ENCODE measurements around the gene ABCG2. TPM values are rescaled to one million over a fixed set of nuclear protein-coding genes. Genes with fewer than 3 reads are reported as not detected.
"Not testable (repeated sequence)": the region's sequence is repeated elsewhere in the genome, so short reads cannot be mapped to it uniquely, and the experiment has no call there.

The ABCG2 gene
- total RNA-seq, 1 experiment from 2014 or later = 2.2 TPM

DNA sequence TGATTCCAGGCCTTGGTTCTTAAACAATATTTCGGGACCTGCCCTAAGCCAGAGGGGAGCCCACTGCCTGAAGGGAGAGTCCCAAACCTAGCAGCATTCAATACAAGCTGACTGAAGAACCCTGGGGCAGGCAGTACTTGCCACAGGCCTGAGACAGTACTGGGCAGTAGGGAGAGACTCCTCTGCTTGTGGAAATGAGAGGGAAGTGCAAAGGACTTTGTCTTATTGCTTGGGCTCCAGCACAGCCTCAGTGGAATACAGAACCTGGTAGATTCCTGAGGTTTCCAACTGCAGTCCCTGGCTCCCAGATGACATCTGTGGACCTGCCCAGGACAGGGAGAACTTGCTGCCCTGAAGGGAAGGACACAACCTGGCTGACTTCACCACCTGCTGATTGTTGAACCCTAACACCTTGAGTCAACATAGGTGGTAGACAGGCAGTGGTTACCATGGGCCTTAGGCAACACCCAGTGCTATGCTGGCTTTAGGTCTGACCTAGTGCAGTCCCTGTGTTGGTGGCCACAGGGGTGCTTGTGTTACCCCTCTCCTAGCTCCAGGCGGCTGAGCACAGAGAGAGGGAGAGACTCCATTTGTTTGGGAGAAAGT, 20.3 kb upstream of the ABCG2 start:
- no peak for DNase-seq
- Histone ChIP-seq H3K36me3 (no peaks in the 10 kb centered on the region), H3K9me3 (no peaks in the 10 kb centered on the region)

DNA sequence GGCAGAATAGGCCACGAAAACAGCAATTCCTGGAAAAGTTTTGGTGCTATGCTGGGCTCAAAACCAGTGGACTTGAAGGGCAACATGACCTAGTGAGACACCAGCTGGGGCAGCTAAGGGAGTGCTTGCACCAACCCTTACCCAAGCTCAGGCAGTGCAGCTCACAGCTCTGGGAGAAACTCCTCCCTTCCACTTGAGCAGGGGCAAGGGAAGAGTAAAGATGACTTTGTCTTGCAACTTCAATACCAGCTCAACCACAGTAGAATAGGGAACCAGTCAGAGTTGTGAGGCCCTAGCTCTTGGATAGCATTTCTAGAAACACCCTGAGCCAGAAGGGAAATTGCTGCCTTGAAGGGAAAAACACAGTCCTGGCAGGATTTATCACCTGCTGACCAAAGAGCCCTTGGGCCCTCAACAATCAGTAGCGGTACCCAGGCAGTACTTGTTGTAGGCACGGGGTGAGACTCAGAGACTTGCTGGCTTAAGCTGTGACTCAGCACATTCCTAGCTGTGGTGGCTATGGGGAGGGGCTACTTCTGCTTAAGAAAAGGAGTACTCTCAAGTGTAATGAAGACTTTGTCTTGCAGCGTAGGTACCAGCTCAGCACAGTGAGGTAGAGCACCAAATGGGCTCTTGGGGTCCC, 19.7 kb upstream of the ABCG2 start:
- no peaks in the 10 kb centered on the region for H3K27me3 ChIP-seq
- peak; percentile 59 for DNase-seq
- H3K9me3 ChIP-seq = no peaks in the 10 kb centered on the region

More for the DNA sequence above, 20.3 kb upstream of the ABCG2 start:
- Histone ChIP-seq H3K27me3 (no peaks in the 10 kb centered on the region), H3K4me3 (no peak overlapping the region)

DNA sequence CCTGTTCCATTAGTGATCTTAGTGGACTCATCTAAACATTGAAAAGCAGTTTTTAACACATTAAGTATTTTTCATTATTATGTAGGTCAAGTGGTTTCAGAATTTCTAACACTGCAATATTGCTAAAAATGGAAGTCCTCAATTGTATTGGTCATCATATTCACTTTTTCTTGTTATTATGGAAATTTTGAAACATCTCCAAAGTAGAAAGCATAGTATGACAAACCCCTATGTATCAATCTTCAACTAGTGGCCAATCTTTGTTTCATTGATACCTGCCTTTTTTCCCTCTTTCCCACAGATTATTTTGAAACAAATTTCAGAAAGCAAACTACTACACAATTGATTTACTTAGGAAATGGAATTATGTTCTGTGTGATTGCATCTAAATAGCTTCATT, 14.5 kb upstream of the ABCG2 start:
- no peaks in the 10 kb centered on the region for H3K27me3 ChIP-seq
- no peaks in the 10 kb centered on the region for H3K36me3 ChIP-seq
- H3K9me3 ChIP-seq = no peaks in the 10 kb centered on the region
- DNase-seq = no peak
- no peak overlapping the region for H3K4me3 ChIP-seq

More for the DNA sequence above, 19.7 kb upstream of the ABCG2 start:
- Histone ChIP-seq H3K4me3 (no peak overlapping the region), H3K36me3 (no peaks in the 10 kb centered on the region)

DNA sequence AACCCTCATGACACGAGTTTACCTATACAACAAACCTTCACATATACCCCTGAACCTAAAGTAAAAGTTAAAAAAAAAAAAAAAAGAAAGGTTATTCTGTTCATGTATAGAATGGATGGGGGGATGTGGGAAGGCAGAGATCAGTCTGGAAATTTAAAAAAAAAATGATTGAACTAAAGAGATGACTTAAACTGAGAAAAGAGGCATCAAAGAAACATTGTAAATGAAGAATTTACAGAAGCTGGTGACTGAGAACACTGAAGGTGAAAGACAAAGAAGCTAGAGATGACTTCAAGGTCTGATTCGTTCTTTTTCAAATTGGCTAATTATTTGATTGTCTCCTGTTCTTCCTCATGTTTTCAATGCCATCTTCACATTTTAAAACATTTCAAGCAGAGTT, 12.8 kb upstream of the ABCG2 start:
- H3K36me3 ChIP-seq = no peaks in the 10 kb centered on the region
- no peak overlapping the region for H3K4me3 ChIP-seq
- H3K9me3 ChIP-seq = no peaks in the 10 kb centered on the region
- DNase-seq = no peak
- no peaks in the 10 kb centered on the region for H3K27me3 ChIP-seq

DNA sequence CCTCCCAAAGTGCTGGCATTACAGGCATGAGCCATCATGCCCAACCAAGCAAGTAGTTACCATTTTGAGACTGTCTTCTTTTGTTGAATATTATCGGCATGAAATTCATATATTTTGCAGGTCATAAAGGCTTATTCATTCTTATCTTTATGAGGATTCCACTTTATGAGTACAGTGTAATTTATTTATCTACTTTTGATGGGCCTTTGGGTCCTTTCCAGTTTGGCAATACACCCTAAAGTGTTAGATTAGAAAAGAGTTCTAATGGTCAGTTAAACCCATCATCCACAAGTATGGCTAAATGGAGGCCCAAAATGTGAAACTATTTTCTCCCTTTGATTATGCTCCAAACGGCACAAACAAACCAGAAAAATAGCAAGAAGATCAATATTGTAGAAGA, 10.9 kb upstream of the ABCG2 start:
- no peaks in the 10 kb centered on the region for H3K27me3 ChIP-seq

DNA sequence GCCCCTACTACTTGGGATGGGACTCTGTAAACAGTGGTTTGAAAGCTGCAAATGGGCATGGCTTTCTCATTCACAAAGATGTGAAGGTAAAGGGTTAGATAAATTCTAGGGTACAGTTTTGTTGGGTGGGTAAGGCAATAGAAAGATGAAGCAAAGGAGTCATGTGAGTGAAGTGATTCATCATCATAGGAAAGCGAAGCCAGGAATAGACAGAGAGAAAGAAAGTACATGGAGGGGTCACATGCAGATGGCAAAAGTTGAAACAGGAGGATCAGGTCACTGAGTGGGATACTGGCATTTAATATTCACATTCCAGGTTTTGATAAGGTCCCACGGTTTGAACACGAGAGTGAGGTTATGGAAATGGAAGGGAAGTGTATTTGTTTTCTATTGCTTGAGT, 8.2 kb upstream of the ABCG2 start:
- Histone ChIP-seq H3K9me3 (no peaks in the 10 kb centered on the region), H3K36me3 (no peaks in the 10 kb centered on the region), H3K27me3 (no peaks in the 10 kb centered on the region), H3K4me3 (no peak overlapping the region)
- DNase-seq = no peak

More for the DNA sequence above, 10.9 kb upstream of the ABCG2 start:
- H3K9me3 ChIP-seq = no peaks in the 10 kb centered on the region
- DNase-seq = no peak
- no peak overlapping the region for H3K4me3 ChIP-seq
- no peaks in the 10 kb centered on the region for H3K36me3 ChIP-seq

DNA sequence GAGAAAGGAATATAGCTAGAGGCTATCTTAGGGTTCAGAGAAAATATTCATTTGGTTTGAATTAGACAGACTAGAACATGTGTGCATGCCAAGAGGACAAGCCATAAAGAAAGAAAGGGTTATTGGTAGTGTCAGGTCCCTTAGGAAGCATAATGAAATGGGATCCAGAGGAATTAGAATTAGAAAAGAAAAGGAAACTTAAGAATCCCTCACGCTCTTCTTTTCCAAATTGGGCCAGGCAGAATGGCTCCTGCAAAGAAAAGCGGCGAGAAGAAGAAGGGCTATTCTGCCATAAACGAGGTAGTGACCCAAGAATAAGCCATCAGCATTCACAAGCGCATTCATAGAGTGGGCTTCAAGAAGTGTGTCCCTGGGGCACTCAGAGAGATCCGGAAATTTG, 4.9 kb upstream of the ABCG2 start:
- Histone ChIP-seq H3K9me3 (no peaks in the 10 kb centered on the region), H3K36me3 (no peaks in the 10 kb centered on the region), H3K27me3 (no peaks in the 10 kb centered on the region), H3K4me3 (no peak overlapping the region)
- no peak for DNase-seq

DNA sequence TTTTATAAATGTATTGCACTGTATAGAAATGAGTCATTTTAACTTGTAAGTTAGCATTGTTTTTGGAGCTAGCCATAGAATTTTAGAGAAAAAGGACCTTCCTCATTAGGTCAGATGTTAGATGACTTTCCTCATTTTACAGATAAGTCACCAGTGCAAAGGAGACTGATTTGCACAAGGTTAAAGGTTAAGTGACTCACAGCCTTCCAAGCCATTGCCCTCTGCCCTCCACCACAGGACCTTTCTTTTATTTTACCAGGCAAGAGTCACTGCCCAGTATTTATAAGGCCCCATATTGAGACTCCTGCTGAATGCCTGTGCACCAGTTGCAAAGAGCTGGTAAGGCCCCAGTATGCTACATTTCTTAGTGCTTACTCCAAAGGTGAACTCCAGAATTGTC, 4.2 kb upstream of the ABCG2 start:
- no peaks in the 10 kb centered on the region for H3K36me3 ChIP-seq
- H3K4me3 ChIP-seq = no peak overlapping the region
- H3K27me3 ChIP-seq = no peaks in the 10 kb centered on the region
- H3K9me3 ChIP-seq = no peaks in the 10 kb centered on the region
- no peak for DNase-seq

DNA sequence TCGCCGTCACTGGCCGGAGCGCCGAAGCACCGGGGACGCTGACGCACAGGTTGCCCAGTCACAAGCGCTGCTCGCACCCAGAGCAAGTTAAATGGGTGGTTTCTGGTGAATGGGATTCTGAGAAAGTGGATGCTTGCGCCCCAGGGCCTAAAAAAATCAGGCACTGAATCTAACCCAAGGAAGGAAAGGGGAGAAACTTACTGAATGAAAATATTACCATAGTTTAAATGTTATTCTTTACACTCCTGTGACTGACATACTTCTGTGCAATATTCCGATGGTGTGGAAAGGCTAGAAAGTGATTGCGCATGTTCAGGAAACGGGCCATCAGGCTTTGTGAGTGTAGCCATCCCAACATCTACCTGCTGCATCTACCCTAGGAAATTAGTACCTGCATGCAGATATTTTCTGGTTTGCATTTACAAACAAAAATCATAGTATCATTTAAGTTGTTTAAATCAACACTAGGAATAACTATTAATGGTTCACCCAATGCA, 838 bp upstream of the ABCG2 start:
- Histone ChIP-seq H3K27me3 (no peaks in the 10 kb centered on the region), H3K9me3 (no peaks in the 10 kb centered on the region), H3K4me3 (peak overlapping the region; percentile 57), H3K36me3 (no peaks in the 10 kb centered on the region)
- peak; percentile 21 for DNase-seq

DNA sequence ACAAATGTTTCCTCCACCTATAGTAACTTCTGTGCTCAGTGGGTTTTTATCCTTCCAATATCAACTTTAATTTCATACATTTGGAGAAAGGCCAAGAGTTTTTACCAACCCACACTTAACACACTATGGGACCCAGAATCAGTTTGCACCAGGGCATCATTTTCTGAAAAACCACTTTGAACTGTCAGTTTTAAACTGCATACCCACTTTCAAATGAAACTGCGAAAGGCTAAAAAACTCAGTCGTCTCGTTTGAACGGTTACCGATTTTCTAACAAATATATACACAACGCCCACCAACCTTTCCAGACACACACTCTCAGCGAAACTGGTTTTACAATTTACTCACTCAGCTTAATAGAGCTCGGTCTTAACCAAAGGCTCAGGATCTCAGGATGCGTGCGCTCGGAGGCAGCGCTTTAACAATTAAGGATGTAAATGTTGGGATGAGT, 376 bp downstream of the ABCG2 start:
- peak overlapping the region; percentile 57 for H3K4me3 ChIP-seq
- H3K27me3 ChIP-seq = no peaks in the 10 kb centered on the region
- DNase-seq = no peak
- H3K9me3 ChIP-seq = no peaks in the 10 kb centered on the region
- no peaks in the 10 kb centered on the region for H3K36me3 ChIP-seq

DNA sequence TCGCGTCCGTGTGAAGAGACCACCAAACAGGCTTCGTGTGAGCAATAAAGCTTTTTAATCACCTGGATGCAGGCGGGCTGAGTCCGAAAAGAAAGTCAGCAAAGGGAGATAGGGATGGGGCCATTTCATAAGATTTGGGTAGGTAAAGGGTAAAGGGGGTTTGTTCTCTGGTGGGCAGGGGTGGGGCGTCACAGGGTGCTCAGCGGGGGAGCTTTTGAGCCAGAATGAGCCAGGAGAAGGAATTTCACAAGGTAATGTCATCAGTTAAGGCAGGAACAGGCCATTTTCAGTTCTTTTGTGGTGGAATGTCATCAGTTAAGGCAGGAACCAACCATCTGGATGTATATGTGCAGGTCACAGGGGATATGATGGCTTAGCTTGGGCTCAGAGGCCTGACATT, 6.1 kb downstream of the ABCG2 start:
- not testable (repeated sequence) for H3K9me3 ChIP-seq, DNase-seq, H3K4me3 ChIP-seq, H3K27me3 ChIP-seq, H3K36me3 ChIP-seq

DNA sequence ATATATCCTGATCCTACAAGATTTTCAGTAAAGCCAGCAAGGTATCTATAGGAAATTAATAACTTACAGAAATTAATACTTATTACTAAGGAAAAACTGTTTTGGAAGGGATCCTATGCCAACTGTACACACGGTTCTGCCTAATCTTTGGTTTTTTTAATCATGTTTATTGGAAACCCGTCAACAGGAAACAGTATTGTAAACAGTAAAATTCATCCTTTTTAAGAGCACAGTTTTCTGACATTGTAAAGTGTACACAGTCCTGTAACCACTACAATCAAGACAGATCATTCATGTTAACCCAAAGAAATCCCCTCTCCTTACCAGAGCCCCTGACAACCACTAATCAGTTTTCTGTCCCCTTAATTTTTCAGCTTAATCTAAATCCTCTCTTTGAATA, 9.9 kb downstream of the ABCG2 start:
- Histone ChIP-seq H3K36me3 (no peaks in the 10 kb centered on the region), H3K4me3 (no peak overlapping the region)

DNA sequence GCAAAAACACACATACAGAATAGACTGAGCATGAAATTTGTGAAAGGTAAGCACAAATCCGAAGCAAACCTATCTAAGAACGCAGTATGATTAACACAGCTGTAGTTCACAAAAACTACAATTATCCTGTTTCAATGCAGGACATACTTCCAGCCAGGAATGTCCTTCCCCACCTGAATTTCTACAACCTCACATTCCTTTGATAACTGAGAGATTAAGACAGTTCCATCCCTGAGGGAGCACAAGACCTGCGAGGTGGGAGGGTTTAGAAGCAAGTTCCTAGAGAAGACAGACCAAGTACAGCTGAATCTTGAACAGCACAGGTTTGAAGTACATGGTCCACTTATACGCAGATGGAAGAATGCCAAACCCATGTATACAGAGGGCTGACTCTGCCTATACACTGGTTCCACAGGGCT, 10.6 kb downstream of the ABCG2 start:
- no peaks in the 10 kb centered on the region for H3K27me3 ChIP-seq
- no peak overlapping the region for H3K4me3 ChIP-seq
- no peaks in the 10 kb centered on the region for H3K36me3 ChIP-seq
- no peak for DNase-seq
- no peaks in the 10 kb centered on the region for H3K9me3 ChIP-seq

More for the DNA sequence above, 9.9 kb downstream of the ABCG2 start:
- DNase-seq = no peak
- Histone ChIP-seq H3K9me3 (no peaks in the 10 kb centered on the region), H3K27me3 (no peaks in the 10 kb centered on the region)

DNA sequence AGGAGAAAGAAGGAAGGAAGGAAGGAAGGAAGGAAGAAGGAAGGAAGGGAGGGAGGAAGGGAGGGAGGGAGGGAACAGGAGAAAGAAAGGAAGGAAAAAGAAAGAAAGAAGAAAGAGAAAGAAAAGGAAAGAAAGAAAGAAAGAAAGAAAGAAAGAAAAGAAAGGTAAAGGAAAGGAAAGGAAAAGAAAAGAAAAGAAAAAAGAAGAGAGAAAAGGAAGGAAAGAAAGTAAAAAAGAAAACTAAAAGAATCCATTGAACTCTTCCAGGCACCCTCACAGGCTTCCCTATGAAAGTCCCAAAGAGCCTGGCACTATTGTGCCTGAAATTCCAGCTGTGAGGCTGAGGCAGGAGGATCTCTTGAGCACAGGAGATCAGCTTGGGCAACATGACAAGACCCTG, 11.5 kb downstream of the ABCG2 start:
- H3K9me3 ChIP-seq = no peaks in the 10 kb centered on the region
- H3K27me3 ChIP-seq = no peaks in the 10 kb centered on the region
- no peak for DNase-seq
- no peak overlapping the region for H3K4me3 ChIP-seq
- H3K36me3 ChIP-seq = no peaks in the 10 kb centered on the region

DNA sequence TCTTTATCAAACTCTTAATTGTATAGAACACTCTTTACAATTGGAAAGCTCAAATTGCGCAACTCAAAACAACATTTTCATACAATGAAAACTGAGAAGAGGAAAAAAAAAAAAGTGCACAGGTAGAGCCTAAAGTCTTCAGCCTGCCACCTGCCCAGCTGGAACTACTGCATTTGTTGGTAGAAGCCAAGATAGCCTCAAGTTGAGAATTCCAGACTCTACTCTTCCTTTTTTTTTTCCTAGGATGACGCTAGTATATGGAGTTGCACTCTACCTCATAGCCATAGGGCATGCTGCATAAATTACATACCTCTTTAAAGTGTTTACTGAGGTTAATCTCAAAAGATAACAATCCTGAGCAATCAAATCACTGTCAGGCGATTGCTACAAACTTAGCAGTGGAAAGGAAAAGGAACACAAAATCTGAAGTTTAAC, 13.6 kb downstream of the ABCG2 start:
- Histone ChIP-seq H3K4me3 (no peak overlapping the region), H3K27me3 (no peaks in the 10 kb centered on the region), H3K9me3 (no peaks in the 10 kb centered on the region), H3K36me3 (no peaks in the 10 kb centered on the region)
- DNase-seq = no peak

DNA sequence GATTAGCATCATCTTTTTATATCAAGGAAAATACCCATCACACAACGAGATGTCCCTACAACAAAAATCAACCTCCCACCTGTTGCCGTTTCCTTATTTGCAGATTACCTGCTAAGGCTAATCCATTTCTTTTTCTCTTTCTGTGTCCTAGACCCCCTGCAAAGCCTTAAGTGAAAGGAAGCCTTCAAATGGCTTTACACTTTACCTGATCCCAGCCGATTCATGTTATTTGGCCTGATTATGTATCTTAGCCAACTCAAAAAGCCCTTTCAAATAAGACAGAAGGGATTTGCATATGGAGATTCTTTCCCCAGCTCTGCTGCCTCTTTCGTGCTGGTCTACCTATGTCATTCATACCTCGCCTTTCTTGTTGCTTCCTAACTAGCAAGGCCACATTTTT, 14.4 kb downstream of the ABCG2 start:
- H3K4me3 ChIP-seq = no peak overlapping the region
- no peak for DNase-seq
- H3K27me3 ChIP-seq = no peaks in the 10 kb centered on the region
- H3K9me3 ChIP-seq = no peaks in the 10 kb centered on the region
- H3K36me3 ChIP-seq = no peaks in the 10 kb centered on the region

DNA sequence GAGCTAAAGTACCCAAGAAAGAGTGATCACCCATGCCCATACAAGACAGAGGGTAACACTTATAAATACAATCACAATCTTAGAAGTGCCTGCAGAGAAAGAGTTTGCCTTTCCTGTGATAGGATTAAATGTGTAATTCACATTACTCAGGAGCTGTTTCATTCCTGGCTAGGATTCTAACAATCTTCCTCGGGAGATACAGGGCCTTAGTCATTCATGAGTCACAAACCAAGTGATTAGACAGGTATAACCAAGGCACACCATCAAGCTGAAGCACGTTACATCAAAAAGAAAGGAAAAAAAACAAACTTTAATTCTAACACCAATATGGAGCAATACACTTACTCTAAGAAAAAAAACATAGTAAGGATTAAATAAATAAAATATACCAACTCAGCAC, 14.9 kb downstream of the ABCG2 start:
- Histone ChIP-seq H3K9me3 (no peaks in the 10 kb centered on the region), H3K27me3 (no peaks in the 10 kb centered on the region), H3K4me3 (no peak overlapping the region), H3K36me3 (no peaks in the 10 kb centered on the region)
- no peak for DNase-seq

DNA sequence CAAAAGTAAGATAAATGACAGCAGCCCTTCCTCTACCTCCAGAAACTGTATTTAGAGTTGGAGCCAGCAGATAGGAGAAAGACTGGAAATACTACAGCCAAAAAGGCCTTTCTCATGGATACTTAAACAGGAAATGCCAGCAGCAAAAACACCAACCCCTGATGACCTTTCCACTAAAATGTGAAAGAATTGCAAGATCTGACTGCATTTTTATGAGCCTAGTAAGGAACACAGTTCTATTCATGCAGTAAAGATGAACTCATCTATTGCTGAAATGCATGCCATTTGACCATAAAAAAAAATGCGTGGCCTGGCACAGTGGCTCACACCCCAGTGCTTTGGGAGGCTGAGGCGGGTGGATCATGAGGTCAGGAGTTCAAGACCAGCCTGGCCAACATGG, 19.9 kb downstream of the ABCG2 start:
- no peaks in the 10 kb centered on the region for H3K36me3 ChIP-seq
- no peaks in the 10 kb centered on the region for H3K9me3 ChIP-seq
- DNase-seq = peak; percentile 55
- H3K4me3 ChIP-seq = no peak overlapping the region
- no peaks in the 10 kb centered on the region for H3K27me3 ChIP-seq
